Erythroblast (primary cell): Measurements from ENCODE around the gene UTP14C.

Source experiments
- DNase-seq, 2 experiments: peaks; one replicate each; lab custom pipeline; 2025; lab: John Stamatoyannopoulos, UW
- GATA1 ChIP-seq: IDR thresholded peaks from 2 replicates; pipeline ENCODE4 v1.6.1; 2011; ENCODE audit warnings: low read depth, mild to moderate bottlenecking, control low read depth, low read length, moderate library complexity
- POLR2A ChIP-seq: IDR thresholded peaks from 2 replicates; pipeline ENCODE4 v1.6.1; 2011; ENCODE audit warnings: mild to moderate bottlenecking, low read length

UTP14C gene

GRCh38 chr13:51996641-51997040 is 27.9 kb upstream of the UTP14C start:
- TF ChIP-seq POLR2A: peak; percentile 53
- TF ChIP-seq GATA1: no peak

DNA sequence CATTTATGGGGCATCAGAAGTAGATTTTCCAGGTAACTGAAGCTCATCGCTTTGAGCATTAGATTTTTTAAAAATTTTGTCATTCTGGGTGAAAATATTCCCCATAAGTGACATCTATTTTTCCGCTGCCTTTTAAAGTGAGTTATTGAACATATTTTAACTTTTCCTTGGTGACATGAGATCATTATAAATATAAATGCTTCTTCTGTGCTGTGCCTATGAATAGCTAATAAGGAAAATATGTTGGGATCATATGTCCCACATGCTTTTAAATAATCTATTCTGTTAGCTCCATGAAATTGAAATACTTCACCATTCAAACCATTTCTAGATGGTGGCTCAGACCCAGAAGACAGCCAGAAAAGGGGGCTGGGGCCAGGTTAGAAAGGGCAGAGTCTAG is 27.3 kb upstream of the UTP14C start:
- DNase-seq: no peak
- TF ChIP-seq POLR2A: no peak
- no peak for TF ChIP-seq GATA1

More at GRCh38 chr13:51996641-51997040, 27.9 kb upstream of the UTP14C start:
- DNase-seq: peak; percentile 26 to 62

DNA sequence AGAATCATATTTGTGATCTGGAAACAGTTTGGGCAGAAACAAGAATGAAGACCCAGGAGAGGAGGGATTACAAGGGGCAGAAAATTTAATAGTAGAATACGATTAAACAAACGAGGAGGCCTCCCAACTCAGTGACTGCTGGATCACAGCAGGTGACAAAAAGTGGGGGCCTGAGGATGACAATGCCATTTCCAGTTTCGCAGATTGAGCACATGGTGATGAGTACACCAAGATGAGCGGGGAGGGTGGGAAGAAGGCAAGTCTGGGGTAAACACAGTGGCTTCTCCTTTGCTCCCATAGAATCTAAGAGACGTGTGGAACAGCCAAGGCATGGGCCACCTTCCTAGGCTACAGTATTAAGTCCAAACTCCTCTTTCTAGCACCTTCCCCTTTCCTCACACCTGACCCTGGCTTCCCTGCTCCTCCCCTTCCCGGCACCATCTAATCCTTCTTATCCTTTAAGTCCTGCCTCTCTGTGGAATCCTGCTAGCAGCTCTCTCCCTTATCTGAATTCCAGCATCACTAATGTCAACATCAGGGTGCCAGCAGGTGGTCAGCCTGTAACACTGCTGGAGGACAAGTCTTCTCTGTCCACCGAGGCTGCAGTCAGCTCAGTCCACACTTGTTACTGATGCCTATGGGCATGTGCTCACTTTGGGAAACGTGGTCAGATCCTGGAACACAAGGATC is 26.7 kb upstream of the UTP14C start:
- no peak for DNase-seq
- TF ChIP-seq GATA1 (no peak), POLR2A (no peak)

DNA sequence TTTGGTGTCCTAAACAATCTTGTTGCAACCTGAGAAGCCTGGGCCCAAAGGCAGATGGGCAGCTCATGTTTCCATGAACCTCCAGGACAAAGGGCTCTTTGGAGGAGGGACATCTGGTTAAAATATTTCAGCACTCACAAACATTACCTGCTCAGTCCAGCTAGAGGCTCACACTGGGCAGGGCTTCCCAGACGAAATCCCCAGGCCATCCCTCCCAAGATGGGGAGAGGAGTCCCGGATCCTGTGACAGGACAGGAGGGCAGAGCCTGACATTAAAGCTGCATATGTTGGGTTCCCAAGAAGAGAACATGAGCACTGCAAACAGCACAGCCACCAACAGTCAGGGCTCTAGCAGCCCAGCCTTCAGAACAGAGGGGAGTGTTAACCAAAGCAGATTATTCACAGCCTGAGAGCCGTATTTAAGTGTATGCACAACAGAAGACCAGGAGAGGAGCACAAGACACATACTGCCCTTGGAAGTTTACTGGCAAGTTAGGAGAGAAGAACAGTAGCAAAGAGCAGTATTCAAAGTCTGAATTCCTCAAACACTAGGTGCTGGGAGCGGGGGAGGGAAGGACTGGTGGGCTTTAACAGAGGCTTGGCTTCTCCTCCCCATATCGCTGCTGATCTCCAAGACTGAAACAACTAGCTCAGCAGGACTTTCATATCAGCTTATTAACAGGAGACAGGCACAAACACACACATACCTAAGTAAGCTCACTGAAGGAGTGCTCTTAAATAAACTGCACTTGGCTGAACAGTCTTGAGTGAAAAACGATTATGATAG is 25.6 kb upstream of the UTP14C start:
- peak in 1 of 2 experiments; percentile 18 for DNase-seq
- TF ChIP-seq POLR2A: no peak
- TF ChIP-seq GATA1: no peak

- TF ChIP-seq GATA1: no peak
- no peak for TF ChIP-seq POLR2A
- no peak for DNase-seq
Observed at GRCh38 chr13:51999510-51999911, 25.0 kb upstream of the UTP14C start.

GRCh38 chr13:51999921-52000320 is 24.6 kb upstream of the UTP14C start:
- no peak for TF ChIP-seq GATA1
- TF ChIP-seq POLR2A: no peak
- no peak for DNase-seq

- peak; percentile 59 to 67 for DNase-seq
- TF ChIP-seq GATA1 (no peak), POLR2A (no peak)
Observed at GRCh38 chr13:52001120-52001731, 23.3 kb upstream of the UTP14C start.

- DNase-seq: no peak
- TF ChIP-seq POLR2A: no peak
- TF ChIP-seq GATA1: no peak
Observed at GRCh38 chr13:52002361-52002760, 22.1 kb upstream of the UTP14C start.

- no peak for DNase-seq
- no peak for TF ChIP-seq POLR2A
- no peak for TF ChIP-seq GATA1
Observed at GRCh38 chr13:52003541-52003940, 20.9 kb upstream of the UTP14C start.

DNA sequence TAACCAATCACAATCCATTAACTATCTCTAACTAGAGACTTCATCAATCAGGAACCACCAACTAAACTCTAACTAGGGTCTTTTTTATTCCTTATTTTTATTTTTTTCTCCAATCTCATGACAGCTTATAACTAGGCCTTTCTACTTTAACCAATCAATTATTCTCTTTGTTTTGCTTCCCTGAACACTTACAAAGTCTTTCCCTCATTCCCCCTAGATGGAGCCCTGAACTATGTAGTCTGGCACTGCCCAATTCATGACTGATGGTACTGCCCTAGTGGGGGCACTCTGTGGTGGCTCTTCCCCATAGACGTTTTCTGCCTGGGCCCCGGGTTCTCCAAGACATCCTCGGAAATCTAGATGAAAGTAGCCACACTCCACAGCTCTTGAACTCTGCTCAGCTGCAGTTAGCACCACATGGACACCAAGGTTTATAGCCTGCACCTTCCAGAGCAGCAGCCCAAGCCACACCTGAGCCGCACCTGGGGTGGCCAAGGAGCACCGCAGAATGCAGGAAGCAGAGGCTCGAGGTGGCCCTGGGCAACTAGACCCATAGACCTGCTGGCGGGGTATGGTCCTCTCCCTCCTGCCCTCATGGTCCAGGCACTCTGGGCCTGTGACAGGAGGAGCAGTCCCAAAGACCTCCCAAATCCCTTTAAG is 19.9 kb upstream of the UTP14C start:
- DNase-seq: no peak
- TF ChIP-seq POLR2A (no peak), GATA1 (no peak)

- DNase-seq: no peak
- TF ChIP-seq GATA1: no peak
Observed at GRCh38 chr13:52005841-52006522, 18.5 kb upstream of the UTP14C start.

- no peak for TF ChIP-seq GATA1
- TF ChIP-seq POLR2A: no peak
- DNase-seq: no peak
Observed at GRCh38 chr13:52006523-52007245, 17.8 kb upstream of the UTP14C start.

- no peak for TF ChIP-seq GATA1
- TF ChIP-seq POLR2A: peak; percentile 34
- DNase-seq: peak; percentile 16 to 34
Observed at GRCh38 chr13:52009946-52010345, 14.5 kb upstream of the UTP14C start.
